IPS DF 19.7 (cell line): ENCODE results near the gene CDCA4.

Experiments used
- DNase-seq: peaks from one replicate; pipeline ENCODE4 v3.0.0-alpha.2; 2013; ENCODE audit warnings: low read depth, low spot score

The CDCA4 gene

GRCh38 chr14:104964546-104964945, 56.3 kb downstream of the CDCA4 start:
- DNase-seq = no peak
